Vagina (tissue), 2 donors: ENCODE results near the gene FSD1L.

Source experiments
- POLR2A ChIP-seq, 2 donors: fragments of 450-650 bp; IDR thresholded peaks; one replicate each; pipeline ENCODE4 v1.6.1; 2017; ENCODE audit warnings: antibody characterized with exemption in 2 of 2, mild to moderate bottlenecking in 2 of 2, moderate library complexity in 2 of 2
- TF ChIP-seq, protein P1 (sequence below), 3 experiments: fragments of 450-650 bp in 2 of 3; fragments of 200-600 bp in 1 of 3; sonication (generic) in 1 of 3; IDR thresholded peaks; one replicate each; pipeline ENCODE4 v1.5.1; 2017 to 2019; ENCODE audit warnings: antibody characterized with exemption in 3 of 3, mild to moderate bottlenecking in 2 of 3, moderate library complexity in 2 of 3

DNA sequence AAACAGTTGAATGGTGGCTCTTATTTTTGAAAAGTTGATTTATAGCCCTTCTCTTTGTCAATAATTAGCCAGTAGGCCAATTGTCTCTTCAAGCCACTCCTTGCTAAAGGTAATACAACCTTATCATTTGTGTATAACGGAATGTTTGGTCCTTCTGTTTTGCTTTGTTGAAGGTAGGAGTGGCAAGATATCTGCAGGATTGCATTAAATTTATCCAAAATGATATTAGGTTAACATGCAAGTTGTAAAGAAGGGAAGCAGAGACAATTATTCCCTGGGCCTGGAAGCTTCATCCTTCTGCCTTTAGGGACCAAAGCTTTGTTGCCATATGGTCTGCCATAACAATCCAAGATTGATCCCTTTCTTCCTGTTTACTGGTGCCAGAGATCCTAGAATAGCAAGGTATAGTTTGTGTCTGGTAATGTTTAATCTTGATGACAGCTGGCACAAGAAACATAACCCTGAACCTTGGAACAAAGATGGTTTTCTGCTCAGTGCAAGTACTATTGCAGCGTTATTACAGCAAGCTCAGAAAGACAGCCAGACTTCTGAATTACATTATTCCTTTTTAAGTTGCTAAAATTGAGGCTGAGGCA lies 15.5 kb upstream of the FSD1L start:
- TF ChIP-seq, protein P1, sequence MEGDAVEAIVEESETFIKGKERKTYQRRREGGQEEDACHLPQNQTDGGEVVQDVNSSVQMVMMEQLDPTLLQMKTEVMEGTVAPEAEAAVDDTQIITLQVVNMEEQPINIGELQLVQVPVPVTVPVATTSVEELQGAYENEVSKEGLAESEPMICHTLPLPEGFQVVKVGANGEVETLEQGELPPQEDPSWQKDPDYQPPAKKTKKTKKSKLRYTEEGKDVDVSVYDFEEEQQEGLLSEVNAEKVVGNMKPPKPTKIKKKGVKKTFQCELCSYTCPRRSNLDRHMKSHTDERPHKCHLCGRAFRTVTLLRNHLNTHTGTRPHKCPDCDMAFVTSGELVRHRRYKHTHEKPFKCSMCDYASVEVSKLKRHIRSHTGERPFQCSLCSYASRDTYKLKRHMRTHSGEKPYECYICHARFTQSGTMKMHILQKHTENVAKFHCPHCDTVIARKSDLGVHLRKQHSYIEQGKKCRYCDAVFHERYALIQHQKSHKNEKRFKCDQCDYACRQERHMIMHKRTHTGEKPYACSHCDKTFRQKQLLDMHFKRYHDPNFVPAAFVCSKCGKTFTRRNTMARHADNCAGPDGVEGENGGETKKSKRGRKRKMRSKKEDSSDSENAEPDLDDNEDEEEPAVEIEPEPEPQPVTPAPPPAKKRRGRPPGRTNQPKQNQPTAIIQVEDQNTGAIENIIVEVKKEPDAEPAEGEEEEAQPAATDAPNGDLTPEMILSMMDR (IDR thresholded peaks at IDR 0.05): no peak
- no peak for TF ChIP-seq POLR2A (IDR thresholded peaks at IDR 0.05)
